Endothelial cell of umbilical vein (primary cell): ENCODE results near the gene PAEP. TPM values are rescaled to one million over a fixed set of nuclear protein-coding genes. Genes with fewer than 3 reads are reported as not detected.
A peak's percentile ranks its signal among the peaks of the same experiment; 100 is the strongest.

Experiments used
- BruUV-seq: library from RNA; stranded (reverse); fragments of 400-500 nt; replicated peaks from 2 replicates; lab custom pipeline; 2021; lab: Mats Ljungman, UMichigan
- CTCF ChIA-PET: fragments of 300-600, 350-600 bp; sonication (Branson Sonifier 250); formaldehyde crosslinking; loops from one replicate; lab custom pipeline; 2021; ENCODE audit warnings: antibody characterized with exemption, inconsistent platforms; lab: Charles Lee
- POLR2A ChIA-PET: fragments of 300-600, 350-600 bp; sonication (Branson Sonifier 250); formaldehyde crosslinking; loops from one replicate; lab custom pipeline; 2021; ENCODE audit warnings: antibody characterized with exemption, inconsistent platforms; lab: Charles Lee
- DNase-seq: peaks from one replicate; pipeline ENCODE4 v3.0.0-alpha.2; 2011; ENCODE audit warnings: low read depth, low spot score
- FAIRE-seq: peaks from 2 replicates; lab custom pipeline; 2011; peaks lifted over from hg19 to GRCh38; lab: Jason Lieb, UNC
- H2AFZ ChIP-seq: 2 replicates; pipeline ENCODE4 v1.6.0; 2012; ENCODE audit warnings: low read depth, low read length, control low read depth, inconsistent platforms
- H3K27ac ChIP-seq: 2 replicates; pipeline ENCODE4 v1.5.1; 2011; ENCODE audit warnings: low read depth, mild to moderate bottlenecking, control low read depth, low read length, moderate library complexity; ENCODE audit not compliant: insufficient read depth
- H3K27me3 ChIP-seq, 2 experiments: 2 replicates each; pipeline versions ENCODE4 v1.6.0 to v1.6.1; 2011; ENCODE audit warnings: low read length in 2 of 2, mixed read lengths in 1 of 2; ENCODE audit not compliant: control insufficient read depth in 2 of 2, insufficient read depth in 2 of 2
- H3K36me3 ChIP-seq, 2 experiments: 2 replicates in 1 of 2; 3 replicates in 1 of 2; pipeline ENCODE4 v1.5.1; 2011; ENCODE audit warnings: low read length in 2 of 2, mild to moderate bottlenecking in 1 of 2, moderate library complexity in 1 of 2; ENCODE audit not compliant: control insufficient read depth in 2 of 2, insufficient read depth in 2 of 2; ENCODE audit errors: extremely low read depth in 1 of 2
- H3K4me1 ChIP-seq: 3 replicates; pipeline ENCODE4 v1.5.1; 2011; ENCODE audit warnings: mild to moderate bottlenecking, low read length; ENCODE audit not compliant: control insufficient read depth, insufficient read depth; ENCODE audit errors: extremely low read depth
- H3K4me2 ChIP-seq: 2 replicates; pipeline ENCODE4 v1.6.1; 2011; ENCODE audit warnings: low read length, control low read depth, mixed read lengths; ENCODE audit not compliant: insufficient read depth
- H3K4me3 ChIP-seq, 3 experiments: fragments of 200-600 bp in 1 of 3; sonication (generic), shearing (Covaris generic) in 1 of 3; replicated peaks in 1 of 3; 2 replicates each; pipeline ENCODE4 v1.5.1; 2011 to 2016; ENCODE audit warnings: control low read depth in 3 of 3, low read length in 3 of 3, mild to moderate bottlenecking in 2 of 3, inconsistent platforms in 1 of 3, low read depth in 1 of 3, moderate library complexity in 1 of 3; ENCODE audit not compliant: insufficient read depth in 1 of 3
- H3K79me2 ChIP-seq: 2 replicates; pipeline ENCODE4 v1.6.0; 2012; ENCODE audit warnings: low read length, inconsistent platforms; ENCODE audit not compliant: control insufficient read depth, insufficient read depth
- H3K9ac ChIP-seq: replicated peaks from 2 replicates; pipeline ENCODE3; 2011; ENCODE audit warnings: low read length, control low read depth; ENCODE audit not compliant: insufficient read depth; ENCODE audit errors: extremely low read depth
- H3K9me1 ChIP-seq: replicated peaks from 3 replicates; pipeline ENCODE4 v1.6.0; 2011; ENCODE audit warnings: mild to moderate bottlenecking, low read length; ENCODE audit not compliant: control insufficient read depth, insufficient read depth; ENCODE audit errors: extremely low read depth
- H3K9me3 ChIP-seq: replicated peaks from 2 replicates; pipeline ENCODE4 v1.5.1; 2012; ENCODE audit warnings: low read length, inconsistent platforms; ENCODE audit not compliant: control insufficient read depth, insufficient read depth
- H4K20me1 ChIP-seq: replicated peaks from 2 replicates; pipeline ENCODE3; 2011; ENCODE audit warnings: mild to moderate bottlenecking, low read length; ENCODE audit not compliant: control insufficient read depth, insufficient read depth; ENCODE audit errors: extremely low read depth
- CTCF ChIP-seq, 2 donors: IDR thresholded peaks; 1 replicate in 1 of 2; 2 replicates in 1 of 2; pipeline ENCODE4 v1.5.1; 2011; ENCODE audit warnings: low read length in 2 of 2, mild to moderate bottlenecking in 2 of 2, moderate library complexity in 2 of 2, control low read depth in 1 of 2, inconsistent platforms in 1 of 2, low read depth in 1 of 2; ENCODE audit not compliant: insufficient read depth in 1 of 2; ENCODE audit errors: extremely low read depth in 1 of 2
- POLR2A ChIP-seq: IDR thresholded peaks from 2 replicates; pipeline ENCODE4 v1.6.1; 2012; ENCODE audit warnings: low read depth, mild to moderate bottlenecking, control low read depth, low read length
- dilution Hi-C: fragments of 300-500 bp; cut with MboI; formaldehyde crosslinking; loops from one replicate; pipeline ENCODE4 v1.15.0; 2019; ENCODE audit warnings: low sequenced_read_pairs; ENCODE audit not compliant: extremely low pct_ligation_motif_present
- intact Hi-C: fragments of 100-400 bp; cut with micrococcal nuclease; formaldehyde crosslinking; loops from one replicate; pipeline ENCODE4 v1.10.0; 2022
- polyA plus RNA-seq, 4 experiments: library from polyadenylated mRNA; depleted of rRNA in 3 of 4; stranded (reverse) in 3 of 4; unstranded in 1 of 4; fragments of >200 nt; gene quantifications; 2 replicates each; pipeline versions ENCODE4 v1.2.1 to v1.2.3, GENCODE V29; 2011 to 2012; ENCODE audit warnings: missing spikeins in 1 of 4
- total RNA-seq: library from RNA; stranded (reverse); gene quantifications from 2 replicates; pipeline ENCODE4 v1.2.3, GENCODE V29; 2021

The PAEP gene
- total and polyA plus RNA-seq, 2 donors (not counting 3 experiments of a cell fraction or from before 2014, with no cell fraction given) = not detected

- dilution Hi-C loops = no loop called here
- ChIA-PET POLR2A (no interaction called here), CTCF (interaction anchor here (0.6 to 1.7 kb wide), 13 partner anchors 7 to 353 kb away, joined by 3 to 7 read pairs (median 3); no protein-coding TSS in a partner anchor)
- H3K4me1 ChIP-seq = no peaks in the 10 kb centered on the region
- TF ChIP-seq POLR2A = no peak
- peak; percentile 71 to 72 for TF ChIP-seq CTCF (IDR thresholded peaks at IDR 0.05; ENCODE audit: extremely low read depth in 1 of 2, insufficient read depth in 1 of 2, low read depth in 1 of 2, low read length in 2 of 2)
- H3K27ac ChIP-seq = no peak overlapping the region
- no peaks in the 10 kb centered on the region for H3K79me2 ChIP-seq
- H4K20me1 ChIP-seq = no peaks in the 10 kb centered on the region
- H3K4me3 ChIP-seq = no peak overlapping the region
- H3K27me3 ChIP-seq = peaks cover 6% of the 10 kb centered on the region in 2 experiments
- intact Hi-C loops = loop anchor here (1.0 to 10.0 kb wide), 8 partner anchors 99 to 682 kb away; partner anchors contain the start of genes KCNT1, MRPS2, OLFM1 and UBAC1
- H3K36me3 ChIP-seq = no peaks in the 10 kb centered on the region
- no peak overlapping the region for H3K9ac ChIP-seq
- H3K9me1 ChIP-seq = no peaks in the 10 kb centered on the region
- no peaks in the 10 kb centered on the region for H3K9me3 ChIP-seq
- H3K4me2 ChIP-seq = no peak overlapping the region
- FAIRE-seq (peak; percentile 42), DNase-seq (peak; percentile 46)
- no peak overlapping the region for H2AFZ ChIP-seq
- no TSS peak for BruUV-seq
Measured at GRCh38 chr9:135602789-135603481, 41.4 kb downstream of the PAEP start.
